HCT116 (cell line): ENCODE data around the gene CCNB2. TPM values are rescaled to one million over a fixed set of nuclear protein-coding genes. Genes with fewer than 3 reads are reported as not detected.

ENCODE experiments used
- ATAC-seq: fragments of 200-7000 bp; cut with Tn5 transposase; 2 replicates; pipeline ENCODE4 v1.9.1; 2020; ENCODE audit warnings: mild to moderate bottlenecking, moderate library complexity
- BruUV-seq: library from RNA; stranded (reverse); fragments of 400-500 nt; replicated peaks from 2 replicates; lab custom pipeline; 2021; lab: Mats Ljungman, UMichigan
- CTCF ChIA-PET: fragments of 300-600 bp; sonication (Branson Sonifier 250); formaldehyde crosslinking; loops from one replicate; lab custom pipeline; 2021; ENCODE audit warnings: antibody characterized with exemption; lab: Charles Lee
- POLR2A ChIA-PET: fragments of 300-600, 350-600 bp; sonication (Branson Sonifier 250); formaldehyde crosslinking; loops from one replicate; lab custom pipeline; 2021; ENCODE audit warnings: antibody characterized with exemption; lab: Charles Lee
- RAD21 ChIA-PET, 2 experiments: fragments of 300-600 bp; sonication (Branson Sonifier 250); formaldehyde crosslinking; loops; one replicate each; lab custom pipeline; 2023; ENCODE audit warnings: low total read pairs in 2 of 2; ENCODE audit not compliant: uncharacterized antibody in 2 of 2, unreplicated experiment in 2 of 2, low non-redundant PET in 1 of 2; lab: Charles Lee
- DNase-seq: peaks from one replicate; pipeline ENCODE4 v3.0.0-alpha.2; 2010; ENCODE audit warnings: low read depth, low spot score
- H2AFZ ChIP-seq: fragments of 200-600 bp; shearing (Covaris generic), sonication (generic); 2 replicates; pipeline ENCODE4 v1.6.1; 2017; ENCODE audit warnings: low read depth, mixed run types, mixed read lengths, antibody characterized with exemption, low read length; ENCODE audit not compliant: poor library complexity, severe bottlenecking
- H3K27ac ChIP-seq: 2 replicates; pipeline ENCODE4 v1.5.1; 2012; ENCODE audit warnings: low read depth, low read length
- H3K27me3 ChIP-seq: fragments of 200-600 bp; sonication (generic); 2 replicates; pipeline ENCODE4 v1.6.1; 2016; ENCODE audit warnings: mixed run types, low read length, mixed read lengths; ENCODE audit not compliant: insufficient read depth
- H3K36me3 ChIP-seq, 2 experiments: fragments of 200-500 bp in 1 of 2; fragments of 200-600 bp in 1 of 2; sonication (Bioruptor generic) in 1 of 2; sonication (generic) in 1 of 2; 2 replicates each; pipeline versions ENCODE4 v1.5.1 to v1.6.1; 2014 to 2016; ENCODE audit warnings: low read length in 2 of 2, inconsistent platforms in 1 of 2, mixed read lengths in 1 of 2, mixed run types in 1 of 2; ENCODE audit not compliant: insufficient read depth in 2 of 2, control insufficient read depth in 1 of 2
- H3K4me1 ChIP-seq, 2 experiments: fragments of 200-600 bp in 1 of 2; sonication (generic) in 1 of 2; 2 replicates each; pipeline versions ENCODE4 v1.5.1 to v1.6.1; 2012 to 2017; ENCODE audit warnings: low read length in 2 of 2, inconsistent platforms in 1 of 2, mild to moderate bottlenecking in 1 of 2, mixed read lengths in 1 of 2, mixed run types in 1 of 2, moderate library complexity in 1 of 2; ENCODE audit not compliant: insufficient read depth in 2 of 2, control insufficient read depth in 1 of 2
- H3K4me2 ChIP-seq: fragments of 200-600 bp; sonication (generic); 2 replicates; pipeline ENCODE4 v1.6.1; 2017; ENCODE audit warnings: mixed run types, low read length, mixed read lengths
- H3K4me3 ChIP-seq, 2 experiments: fragments of 200-600 bp in 1 of 2; sonication (generic) in 1 of 2; replicated peaks in 1 of 2; 2 replicates each; pipeline ENCODE4 v1.5.1; 2011 to 2016; ENCODE audit warnings: low read length in 2 of 2, control low read depth in 1 of 2, low read depth in 1 of 2, mild to moderate bottlenecking in 1 of 2, mixed read lengths in 1 of 2, mixed run types in 1 of 2
- H3K79me2 ChIP-seq: fragments of 200-600 bp; sonication (generic); 2 replicates; pipeline ENCODE4 v1.6.1; 2017; ENCODE audit warnings: mild to moderate bottlenecking, mixed run types, low read length, moderate library complexity, mixed read lengths; ENCODE audit not compliant: insufficient read depth
- H3K9ac ChIP-seq: fragments of 200-600 bp; sonication (generic); 2 replicates; pipeline ENCODE4 v1.6.1; 2016; ENCODE audit warnings: low read length, mixed read lengths
- H3K9me2 ChIP-seq: fragments of 200-600 bp; sonication (generic), shearing (Covaris generic); 2 replicates; pipeline ENCODE4 v1.6.1; 2017; ENCODE audit warnings: mixed run types, mild to moderate bottlenecking, moderate library complexity; ENCODE audit not compliant: insufficient read depth
- H3K9me3 ChIP-seq, 2 experiments: fragments of 200-500 bp in 1 of 2; fragments of 200-600 bp in 1 of 2; sonication (Bioruptor generic) in 1 of 2; sonication (generic) in 1 of 2; 2 replicates each; pipeline ENCODE4 v1.6.1; 2014 to 2017; ENCODE audit warnings: low read length in 2 of 2, mixed read lengths in 2 of 2, inconsistent platforms in 1 of 2, low read depth in 1 of 2, mild to moderate bottlenecking in 1 of 2, mixed run types in 1 of 2, moderate library complexity in 1 of 2; ENCODE audit not compliant: control insufficient read depth in 1 of 2, insufficient read depth in 1 of 2
- H4K20me1 ChIP-seq: fragments of 200-600 bp; sonication (generic), shearing (Covaris generic); 2 replicates; pipeline ENCODE4 v1.6.1; 2017; ENCODE audit warnings: mixed run types, mild to moderate bottlenecking, moderate library complexity; ENCODE audit not compliant: insufficient read depth
- EZH2 ChIP-seq: fragments of 200-600 bp; sonication (generic); IDR thresholded peaks from 2 replicates; pipeline ENCODE4 v1.6.1; 2017; ENCODE audit warnings: antibody characterized with exemption, mixed run types
- FOSL1 ChIP-seq: IDR thresholded peaks from 2 replicates; pipeline ENCODE4 v1.6.1; 2012; ENCODE audit warnings: low read depth
- POLR2AphosphoS5 ChIP-seq: IDR thresholded peaks from 2 replicates; pipeline ENCODE4 v1.6.1; 2011; ENCODE audit warnings: mild to moderate bottlenecking, low read depth, low read length, moderate library complexity
- RAD21 ChIP-seq: IDR thresholded peaks from 2 replicates; pipeline ENCODE4 v1.6.1; 2012; ENCODE audit warnings: low read depth, mild to moderate bottlenecking
- SP1 ChIP-seq: IDR thresholded peaks from 2 replicates; pipeline ENCODE4 v1.6.1; 2012; ENCODE audit warnings: low read depth
- ZFX ChIP-seq: fragments of 450-650 bp; IDR thresholded peaks from 2 replicates; pipeline ENCODE4 v1.6.1; 2017
- intact Hi-C: fragments of 100-400 bp; cut with micrococcal nuclease; formaldehyde crosslinking; loops from 2 replicates; pipeline ENCODE4 v1.10.0; 2022
- total RNA-seq: library from RNA; stranded (reverse); gene quantifications from one replicate; pipeline ENCODE4 v1.2.1, GENCODE V29; 2021; ENCODE audit not compliant: unreplicated experiment
- TF ChIP-seq, protein P1 (sequence below): IDR thresholded peaks from 2 replicates; pipeline ENCODE4 v1.6.1; 2012; ENCODE audit warnings: low read depth
- TF ChIP-seq, protein P2 (sequence below), 3 experiments: fragments of 200-600 bp in 1 of 3; sonication (generic) in 1 of 3; IDR thresholded peaks in 2 of 3; conservative IDR thresholded peaks in 1 of 3; 2 replicates each; pipeline ENCODE4 v1.5.1; 2012 to 2017; ENCODE audit warnings: low read depth in 2 of 3, low read length in 2 of 3, antibody characterized with exemption in 1 of 3, borderline replicate concordance in 1 of 3, control low read depth in 1 of 3, mild to moderate bottlenecking in 1 of 3, mixed read lengths in 1 of 3, mixed run types in 1 of 3, moderate library complexity in 1 of 3; ENCODE audit not compliant: insufficient read depth in 1 of 3
- TF ChIP-seq, protein P3 (sequence below): IDR thresholded peaks from 2 replicates; pipeline ENCODE4 v1.6.1; 2012
- TF ChIP-seq, protein P4 (sequence below): IDR thresholded peaks from 2 replicates; pipeline ENCODE4 v1.6.1; 2012

Gene CCNB2
- total RNA-seq, 1 experiment from 2014 or later: 88.7 TPM

DNA sequence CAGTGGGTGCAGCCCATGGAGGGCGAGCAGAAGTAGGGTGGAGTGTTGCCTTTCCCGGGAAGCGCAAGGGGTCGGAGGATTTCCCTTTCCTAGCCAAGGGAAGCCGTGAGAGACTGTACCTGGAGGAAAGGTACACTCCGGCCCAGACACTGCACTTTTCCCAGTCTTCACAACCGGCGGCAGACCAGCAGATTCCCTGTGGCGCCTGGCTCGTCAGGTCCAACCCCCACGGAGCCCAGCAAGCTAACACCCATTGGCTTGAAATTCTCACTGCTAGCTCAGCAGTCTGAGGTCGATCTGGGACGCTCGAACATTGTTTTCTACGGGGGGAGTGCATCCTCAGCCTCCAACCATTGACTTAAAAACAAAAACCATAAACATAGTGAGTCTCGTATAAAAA is 26.5 kb downstream of the CCNB2 start (continued):
- TF ChIP-seq, protein P1, sequence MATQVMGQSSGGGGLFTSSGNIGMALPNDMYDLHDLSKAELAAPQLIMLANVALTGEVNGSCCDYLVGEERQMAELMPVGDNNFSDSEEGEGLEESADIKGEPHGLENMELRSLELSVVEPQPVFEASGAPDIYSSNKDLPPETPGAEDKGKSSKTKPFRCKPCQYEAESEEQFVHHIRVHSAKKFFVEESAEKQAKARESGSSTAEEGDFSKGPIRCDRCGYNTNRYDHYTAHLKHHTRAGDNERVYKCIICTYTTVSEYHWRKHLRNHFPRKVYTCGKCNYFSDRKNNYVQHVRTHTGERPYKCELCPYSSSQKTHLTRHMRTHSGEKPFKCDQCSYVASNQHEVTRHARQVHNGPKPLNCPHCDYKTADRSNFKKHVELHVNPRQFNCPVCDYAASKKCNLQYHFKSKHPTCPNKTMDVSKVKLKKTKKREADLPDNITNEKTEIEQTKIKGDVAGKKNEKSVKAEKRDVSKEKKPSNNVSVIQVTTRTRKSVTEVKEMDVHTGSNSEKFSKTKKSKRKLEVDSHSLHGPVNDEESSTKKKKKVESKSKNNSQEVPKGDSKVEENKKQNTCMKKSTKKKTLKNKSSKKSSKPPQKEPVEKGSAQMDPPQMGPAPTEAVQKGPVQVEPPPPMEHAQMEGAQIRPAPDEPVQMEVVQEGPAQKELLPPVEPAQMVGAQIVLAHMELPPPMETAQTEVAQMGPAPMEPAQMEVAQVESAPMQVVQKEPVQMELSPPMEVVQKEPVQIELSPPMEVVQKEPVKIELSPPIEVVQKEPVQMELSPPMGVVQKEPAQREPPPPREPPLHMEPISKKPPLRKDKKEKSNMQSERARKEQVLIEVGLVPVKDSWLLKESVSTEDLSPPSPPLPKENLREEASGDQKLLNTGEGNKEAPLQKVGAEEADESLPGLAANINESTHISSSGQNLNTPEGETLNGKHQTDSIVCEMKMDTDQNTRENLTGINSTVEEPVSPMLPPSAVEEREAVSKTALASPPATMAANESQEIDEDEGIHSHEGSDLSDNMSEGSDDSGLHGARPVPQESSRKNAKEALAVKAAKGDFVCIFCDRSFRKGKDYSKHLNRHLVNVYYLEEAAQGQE: no peak
- TF ChIP-seq ZFX: no peak
- TF ChIP-seq, protein P2, sequence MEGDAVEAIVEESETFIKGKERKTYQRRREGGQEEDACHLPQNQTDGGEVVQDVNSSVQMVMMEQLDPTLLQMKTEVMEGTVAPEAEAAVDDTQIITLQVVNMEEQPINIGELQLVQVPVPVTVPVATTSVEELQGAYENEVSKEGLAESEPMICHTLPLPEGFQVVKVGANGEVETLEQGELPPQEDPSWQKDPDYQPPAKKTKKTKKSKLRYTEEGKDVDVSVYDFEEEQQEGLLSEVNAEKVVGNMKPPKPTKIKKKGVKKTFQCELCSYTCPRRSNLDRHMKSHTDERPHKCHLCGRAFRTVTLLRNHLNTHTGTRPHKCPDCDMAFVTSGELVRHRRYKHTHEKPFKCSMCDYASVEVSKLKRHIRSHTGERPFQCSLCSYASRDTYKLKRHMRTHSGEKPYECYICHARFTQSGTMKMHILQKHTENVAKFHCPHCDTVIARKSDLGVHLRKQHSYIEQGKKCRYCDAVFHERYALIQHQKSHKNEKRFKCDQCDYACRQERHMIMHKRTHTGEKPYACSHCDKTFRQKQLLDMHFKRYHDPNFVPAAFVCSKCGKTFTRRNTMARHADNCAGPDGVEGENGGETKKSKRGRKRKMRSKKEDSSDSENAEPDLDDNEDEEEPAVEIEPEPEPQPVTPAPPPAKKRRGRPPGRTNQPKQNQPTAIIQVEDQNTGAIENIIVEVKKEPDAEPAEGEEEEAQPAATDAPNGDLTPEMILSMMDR (IDR thresholded peaks at IDR 0.05 in 2 of 3, conservative IDR thresholded peaks at IDR 0.05 in 1 of 3; ENCODE audit: borderline replicate concordance in 1 of 3, insufficient read depth in 1 of 3, low read depth in 2 of 3, low read length in 2 of 3): no peak

DNA sequence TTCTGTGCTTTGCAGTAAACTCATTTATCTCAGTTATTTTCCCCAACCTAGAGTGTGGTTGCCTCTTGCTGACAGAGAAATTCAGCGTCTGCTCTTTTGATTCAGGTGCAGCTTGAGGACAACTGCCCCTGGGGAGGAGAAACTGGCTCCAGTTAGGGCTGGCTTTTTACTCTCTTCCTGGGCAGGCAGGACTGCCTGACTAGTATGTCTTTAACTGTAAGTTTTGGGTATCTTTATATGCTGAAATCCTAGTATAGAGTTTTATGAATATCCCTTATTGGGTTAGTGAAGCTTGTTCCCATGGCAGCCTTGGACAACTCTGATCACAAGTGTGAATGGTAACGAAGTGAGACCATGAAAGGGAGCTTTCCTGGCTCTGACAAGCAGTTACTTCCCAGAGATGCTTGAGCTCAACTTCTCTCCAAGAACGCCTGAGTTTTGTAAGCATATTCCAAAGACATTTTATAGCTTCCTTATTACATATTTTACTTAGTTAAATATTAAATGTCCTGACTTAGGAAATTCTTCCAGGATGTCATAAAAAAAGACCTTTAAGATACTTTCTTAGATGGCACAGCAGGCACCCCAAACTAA is 27.1 kb downstream of the CCNB2 start:
- no peaks in the 10 kb centered on the region for H3K9me2 ChIP-seq
- no peaks in the 10 kb centered on the region; a peak in 1 of 4 replicates for H3K9me3 ChIP-seq
- no peaks in the 10 kb centered on the region for H3K4me1 ChIP-seq
- peaks cover 41% of the 10 kb centered on the region for H3K79me2 ChIP-seq
- intact Hi-C loops: loop anchor here (10.0 kb wide), 1 partner anchor 907 kb away; no protein-coding TSS in a partner anchor
- RAD21 ChIA-PET: no interaction called here
- BruUV-seq: no TSS peak
- CTCF ChIA-PET: no interaction called here
- POLR2A ChIA-PET: no interaction called here
- no peak overlapping the region for H3K27ac ChIP-seq
- DNase-seq (no peak), ATAC-seq (no peak)
- H3K27me3 ChIP-seq: no peaks in the 10 kb centered on the region
- no peaks in the 10 kb centered on the region for H4K20me1 ChIP-seq
- no peak overlapping the region for H3K4me3 ChIP-seq
- H3K9ac ChIP-seq: no peak overlapping the region
- peaks cover 17 to 29% of the 10 kb centered on the region in 2 experiments; a peak in 3 of 4 replicates for H3K36me3 ChIP-seq
- H2AFZ ChIP-seq: no peak overlapping the region
- H3K4me2 ChIP-seq: no peak overlapping the region
- TF ChIP-seq, protein P2 (IDR thresholded peaks at IDR 0.05 in 2 of 3, conservative IDR thresholded peaks at IDR 0.05 in 1 of 3; ENCODE audit: borderline replicate concordance in 1 of 3, insufficient read depth in 1 of 3, low read depth in 2 of 3, low read length in 2 of 3): no peak
- no peak for TF ChIP-seq FOSL1
- no peak for TF ChIP-seq RAD21
- TF ChIP-seq, protein P3, sequence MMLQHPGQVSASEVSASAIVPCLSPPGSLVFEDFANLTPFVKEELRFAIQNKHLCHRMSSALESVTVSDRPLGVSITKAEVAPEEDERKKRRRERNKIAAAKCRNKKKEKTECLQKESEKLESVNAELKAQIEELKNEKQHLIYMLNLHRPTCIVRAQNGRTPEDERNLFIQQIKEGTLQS: no peak
- TF ChIP-seq POLR2AphosphoS5: no peak
- TF ChIP-seq, protein P4, sequence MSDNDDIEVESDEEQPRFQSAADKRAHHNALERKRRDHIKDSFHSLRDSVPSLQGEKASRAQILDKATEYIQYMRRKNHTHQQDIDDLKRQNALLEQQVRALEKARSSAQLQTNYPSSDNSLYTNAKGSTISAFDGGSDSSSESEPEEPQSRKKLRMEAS: no peak
- no peak for TF ChIP-seq SP1
- no peak for TF ChIP-seq EZH2
- TF ChIP-seq, protein P1: no peak
